Measurements from ENCODE around the gene STK11IP. TPM values are rescaled to one million over a fixed set of nuclear protein-coding genes. Genes with fewer than 3 reads are reported as not detected.

Gene STK11IP
- total RNA-seq, 1 experiment from 2014 or later: 45.0 TPM

GRCh38 chr2:219571311-219572236 is 26.1 kb upstream of the STK11IP start, which contains the start of gene OBSL1:
Gene OBSL1 (minus strand): TSS chr2:219571539. CDS start chr2:219571232, 307 bp downstream.
- Histone ChIP-seq H3K9me3 (ENCODE audit: control insufficient read depth in 1 of 2, insufficient read depth in 1 of 2, low read depth in 1 of 2, low read length in 2 of 2) (no peaks in the 10 kb centered on the region), H3K79me2 (ENCODE audit: insufficient read depth, low read length) (no peaks in the 10 kb centered on the region), H3K4me1 (ENCODE audit: control insufficient read depth in 1 of 2, insufficient read depth in 2 of 2, low read length in 2 of 2) (no peaks in the 10 kb centered on the region), H3K4me3 (replicated peaks in 1 of 2; ENCODE audit: low read depth in 1 of 2, low read length in 2 of 2) (no peak within 1 kb of the TSS), H4K20me1 (ENCODE audit: insufficient read depth) (no peaks in the 10 kb centered on the region), H3K9ac (ENCODE audit: low read length) (no peak within 1 kb of the TSS), H3K4me2 (ENCODE audit: low read length) (no peak within 1 kb of the TSS), H2AFZ (ENCODE audit: low read depth, low read length, poor library complexity, severe bottlenecking) (no peak within 1 kb of the TSS), H3K9me2 (ENCODE audit: insufficient read depth) (no peaks in the 10 kb centered on the region), H3K27ac (ENCODE audit: low read depth, low read length) (no peak within 1 kb of the TSS), H3K27me3 (ENCODE audit: insufficient read depth, low read length) (no peaks in the 10 kb centered on the region), H3K36me3 (ENCODE audit: control insufficient read depth in 1 of 2, insufficient read depth in 2 of 2, low read length in 2 of 2) (no peaks in the 10 kb centered on the region)
- intact Hi-C loops (cut with micrococcal nuclease): no loop called here
- ChIA-PET RAD21 (ENCODE audit: low non-redundant PET in 1 of 2, low total read pairs in 2 of 2, uncharacterized antibody in 2 of 2, unreplicated experiment in 2 of 2) (no interaction called here), POLR2A (no interaction called here), CTCF (interaction anchor here (1.5 kb wide), 1 partner anchor 11 kb away, joined by 6 read pairs; no protein-coding TSS in a partner anchor)
- TF ChIP-seq JUND (IDR thresholded peaks at IDR 0.05): no peak
- no peak for TF ChIP-seq SP1 (IDR thresholded peaks at IDR 0.05; ENCODE audit: low read depth)
- no peak for TF ChIP-seq POLR2A (IDR thresholded peaks at IDR 0.05; ENCODE audit: borderline replicate concordance, extremely low read depth, insufficient read depth, insufficient read length)
- TF ChIP-seq ZFX (IDR thresholded peaks at IDR 0.05): no peak
- TF ChIP-seq ELF1 (IDR thresholded peaks at IDR 0.05; ENCODE audit: borderline replicate concordance, low read depth): no peak
- TF ChIP-seq POLR2AphosphoS5 (IDR thresholded peaks at IDR 0.05; ENCODE audit: low read depth, low read length): no peak
- no peak for TF ChIP-seq EZH2 (IDR thresholded peaks at IDR 0.05)
- TF ChIP-seq TCF7L2 (IDR thresholded peaks at IDR 0.05; ENCODE audit: borderline replicate concordance, extremely low read depth, insufficient read depth, insufficient read length): no peak
- no peak for TF ChIP-seq EGR1 (IDR thresholded peaks at IDR 0.05; ENCODE audit: low read depth)
- TF ChIP-seq, protein P1, sequence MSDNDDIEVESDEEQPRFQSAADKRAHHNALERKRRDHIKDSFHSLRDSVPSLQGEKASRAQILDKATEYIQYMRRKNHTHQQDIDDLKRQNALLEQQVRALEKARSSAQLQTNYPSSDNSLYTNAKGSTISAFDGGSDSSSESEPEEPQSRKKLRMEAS (IDR thresholded peaks at IDR 0.05): no peak
- TF ChIP-seq CEBPB (IDR thresholded peaks at IDR 0.05; ENCODE audit: low read depth): no peak
- TF ChIP-seq YY1 (IDR thresholded peaks at IDR 0.05; ENCODE audit: extremely low read depth, insufficient replicate concordance, low read depth, low read length): no peak
- no peak for TF ChIP-seq SRF (IDR thresholded peaks at IDR 0.05; ENCODE audit: low read depth)
- no TSS peak for BruUV-seq (replicated peaks)
- no peak for DNase-seq (ENCODE audit: low read depth, low spot score)
- no peak for ATAC-seq

All from HCT116 (cell line).